A549 (cell line): Measurements from ENCODE around the gene ADD2.

Experiments
- BHLHE40 ChIP-seq: IDR thresholded peaks from 2 replicates; pipeline ENCODE4 v1.6.1; 2012; ENCODE audit warnings: low read depth, low read length, inconsistent platforms
- CBX2 ChIP-seq: fragments of 200-600 bp; sonication (generic); IDR thresholded peaks from 2 replicates; pipeline ENCODE4 v1.6.1; 2016; ENCODE audit warnings: low read depth, mild to moderate bottlenecking, borderline replicate concordance
- NFE2L2 ChIP-seq: fragments of 150-350 bp; conservative IDR thresholded peaks from 2 replicates; pipeline ENCODE4 v1.6.1; 2014; ENCODE audit warnings: low read length
- RAD21 ChIP-seq, 2 experiments: fragments of >200 bp in 1 of 2; sonication (Bioruptor Twin) in 1 of 2; formaldehyde crosslinking in 1 of 2; IDR thresholded peaks in 1 of 2; conservative IDR thresholded peaks in 1 of 2; 2 replicates in 1 of 2; 3 replicates in 1 of 2; pipeline ENCODE4 v1.6.1; 2012 to 2018; ENCODE audit warnings: inconsistent platforms in 1 of 2
- RFX5 ChIP-seq: fragments of 450-650 bp; IDR thresholded peaks from 2 replicates; pipeline ENCODE4 v1.7.1; 2014; ENCODE audit warnings: antibody characterized with exemption, mild to moderate bottlenecking, moderate library complexity

DNA sequence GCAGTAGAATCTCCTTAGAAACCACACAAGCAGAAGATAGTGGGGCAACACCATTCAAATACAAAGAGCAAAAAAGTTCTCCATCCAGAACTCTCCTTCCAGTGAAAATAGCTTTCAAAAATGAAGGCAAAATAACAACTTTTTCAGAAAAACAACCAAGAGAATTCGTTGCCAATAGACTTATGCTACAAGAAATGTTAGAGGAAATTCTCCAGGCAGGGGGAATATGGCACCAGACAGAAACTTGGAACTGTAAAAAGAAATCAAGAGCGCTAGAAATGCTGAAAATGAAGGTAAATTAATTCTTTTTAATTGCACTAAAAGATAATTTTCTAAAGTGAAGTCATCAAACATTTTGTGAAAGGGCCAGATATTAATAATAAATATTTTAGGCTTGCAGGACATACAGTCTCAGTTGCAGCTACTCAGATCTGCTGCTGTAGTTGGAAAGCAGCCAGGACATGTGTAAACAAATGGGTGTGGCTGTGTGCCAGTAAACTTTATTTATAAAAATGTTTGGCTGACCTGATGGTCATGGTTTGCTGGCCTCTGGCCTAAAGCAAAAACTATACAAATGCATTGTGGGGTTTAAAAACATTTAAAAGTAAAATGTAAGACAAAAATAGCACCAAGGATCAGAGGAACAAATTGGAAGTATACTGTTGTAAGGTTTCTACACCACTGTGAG, 140.6 kb downstream of the ADD2 start:
- TF ChIP-seq RAD21 (conservative IDR thresholded peaks at IDR 0.05 in 1 of 2, IDR thresholded peaks at IDR 0.05 in 1 of 2), result no peak
- TF ChIP-seq RFX5, result no peak
- no peak for TF ChIP-seq CBX2
- TF ChIP-seq NFE2L2, result no peak
- no peak for TF ChIP-seq BHLHE40
